NCI-H1092 treated with DMSO at 0.1 percent for 48 hours (cell line): ENCODE results near the gene ZNF385A.

Source experiments
- DNase-seq: peaks from one replicate; lab custom pipeline; 2025; lab: John Stamatoyannopoulos, UW

Gene ZNF385A

GRCh38 chr12:54415221-54415929, 30.8 kb upstream of the ZNF385A start:
- DNase-seq: no peak

DNA sequence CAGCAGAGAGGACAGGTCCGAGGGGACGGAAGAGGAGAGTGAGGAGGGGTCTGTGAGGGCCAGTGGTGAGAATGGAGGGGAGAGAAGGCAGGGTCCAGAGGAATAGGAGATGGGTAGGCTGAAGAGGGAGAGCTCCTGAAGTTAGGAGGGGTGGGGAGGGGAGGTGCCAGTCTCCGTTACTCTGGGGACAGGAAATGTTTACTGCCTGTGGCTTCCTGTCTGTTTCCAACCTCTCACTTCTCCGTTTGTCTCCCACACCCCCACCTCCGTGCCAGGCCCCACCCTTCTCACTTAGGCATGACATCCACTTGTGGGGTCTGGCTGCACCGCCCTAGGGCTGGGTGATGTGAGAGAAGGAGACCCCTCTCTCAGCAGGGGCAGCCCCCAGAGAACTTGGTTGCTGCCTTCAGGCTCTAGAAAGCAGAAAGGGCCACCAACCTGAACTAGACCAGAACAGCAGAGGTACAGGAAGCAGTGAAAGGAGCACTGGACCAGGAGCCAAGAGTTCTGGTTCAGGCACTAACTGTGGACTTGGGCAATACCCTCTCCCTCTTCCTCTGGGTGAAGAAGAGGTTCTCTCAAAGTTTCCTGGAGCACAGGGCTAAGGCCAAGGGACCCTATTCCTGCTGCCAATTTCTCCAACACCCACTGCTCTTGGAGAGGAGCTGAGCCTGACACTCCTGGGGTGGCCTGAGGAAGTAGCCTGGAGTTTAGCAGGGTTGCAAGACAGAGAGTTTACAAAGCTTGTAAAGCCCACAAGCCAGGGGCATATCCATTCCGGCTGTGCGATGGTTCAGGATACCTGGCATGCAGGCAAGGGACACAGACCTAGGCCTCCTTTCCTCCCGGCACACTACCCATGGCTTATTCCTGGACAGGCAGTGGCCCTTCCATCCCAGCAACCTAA, 29.0 kb upstream of the ZNF385A start:
- DNase-seq: no peak

GRCh38 chr12:54412786-54413185, 28.3 kb upstream of the ZNF385A start:
- DNase-seq: no peak

DNA sequence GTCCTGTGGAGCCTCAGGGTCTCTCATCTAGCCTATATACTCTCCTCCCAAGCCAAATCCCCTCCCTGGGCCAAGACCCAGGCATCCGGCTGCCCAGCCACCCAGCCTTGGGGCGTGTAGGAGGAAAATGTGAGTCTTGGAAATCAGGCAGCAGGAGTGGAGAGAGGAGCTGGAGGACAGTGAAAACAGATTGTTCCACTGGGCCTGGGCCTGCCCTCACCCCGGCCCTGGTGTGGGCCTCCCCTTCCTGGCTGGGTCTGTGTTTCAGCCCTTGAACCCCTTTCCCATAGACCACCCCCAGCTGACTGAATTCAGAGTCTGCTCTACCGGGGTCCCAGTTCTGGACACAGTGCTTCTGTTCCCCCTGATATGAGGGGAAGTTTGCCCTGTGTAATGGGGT, 27.8 kb upstream of the ZNF385A start:
- DNase-seq: no peak

DNA sequence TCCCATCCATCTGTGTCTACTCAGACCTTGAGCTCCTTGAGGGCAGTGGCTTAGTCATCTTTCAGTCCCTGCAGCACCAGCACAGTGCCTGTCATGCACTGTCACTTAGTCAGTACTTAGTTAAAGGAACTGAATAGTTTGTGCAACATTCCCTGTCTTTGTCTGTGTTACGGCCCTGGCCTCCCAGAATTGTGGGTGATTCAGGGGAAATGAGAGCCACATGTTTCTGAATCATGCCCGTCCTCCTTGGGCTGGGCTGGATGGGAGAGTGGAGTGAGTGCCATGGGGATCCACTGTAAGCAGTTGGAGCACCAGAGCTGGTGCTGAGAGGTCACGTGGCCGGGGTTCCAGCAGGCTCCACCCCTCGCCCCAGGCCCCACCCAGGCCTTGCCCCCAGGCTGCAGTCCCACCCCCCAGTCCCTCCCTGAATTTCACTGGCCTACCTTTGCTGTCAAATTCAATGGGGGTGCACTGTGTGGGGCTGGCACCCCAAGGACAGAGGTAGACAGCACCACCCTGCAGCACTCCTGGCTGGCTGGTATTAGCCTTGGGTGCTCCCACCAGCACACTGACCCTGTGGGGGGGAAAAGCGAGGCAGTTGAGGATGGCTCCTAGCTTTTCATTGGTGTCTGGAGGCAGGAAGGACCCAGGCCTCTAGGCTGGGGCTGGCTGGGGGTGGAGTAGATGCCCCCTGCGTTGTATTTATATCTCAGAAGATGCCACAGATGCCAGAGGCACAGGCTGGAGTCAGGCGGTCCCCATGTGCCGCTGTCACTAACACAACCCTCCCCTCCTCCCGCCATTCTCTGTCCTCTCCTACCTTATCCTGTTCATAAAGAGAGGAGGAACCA, 27.1 kb upstream of the ZNF385A start:
- no peak for DNase-seq

DNA sequence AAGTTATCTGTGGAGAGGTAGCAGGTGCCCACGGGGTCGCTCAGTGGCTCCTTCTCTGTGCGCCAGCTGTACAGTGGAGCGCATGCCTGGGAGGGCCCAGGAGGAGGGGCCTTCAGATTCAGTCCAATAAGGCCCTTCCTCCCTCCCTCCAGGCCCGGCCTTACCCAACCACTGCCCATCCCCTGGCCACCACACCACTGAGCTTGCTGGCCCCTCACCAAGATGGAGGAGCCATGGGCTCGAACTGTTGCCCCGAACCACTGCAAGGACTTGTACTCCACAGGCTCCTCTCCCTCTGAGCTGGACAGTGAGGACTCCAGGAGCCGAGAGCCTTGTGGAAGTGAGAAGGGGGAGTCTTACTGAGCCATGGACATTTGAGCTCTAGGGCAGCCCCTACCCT, 24.7 kb upstream of the ZNF385A start:
- DNase-seq: no peak

- DNase-seq: no peak
Observed at GRCh38 chr12:54407183-54407905, 22.8 kb upstream of the ZNF385A start.

DNA sequence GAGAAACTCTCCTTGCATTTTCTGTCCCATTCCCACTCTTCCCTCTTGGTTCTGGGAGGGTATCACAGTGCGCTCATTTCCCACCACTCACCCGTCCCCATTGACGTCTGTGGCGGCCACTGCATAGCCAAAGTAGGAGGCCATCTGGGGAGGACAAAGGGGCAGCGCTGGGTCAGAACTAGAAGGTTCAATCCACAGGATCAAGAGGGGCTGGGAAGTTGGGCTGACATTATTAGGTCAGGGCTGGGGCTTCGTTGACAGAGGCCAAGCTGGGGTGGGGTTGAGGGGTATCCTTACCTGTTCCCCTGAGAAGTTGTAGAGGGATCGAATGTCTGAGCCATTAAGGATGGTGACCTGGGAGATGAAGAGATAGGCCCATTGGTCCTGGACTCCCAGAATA, 21.0 kb upstream of the ZNF385A start:
- no peak for DNase-seq

GRCh38 chr12:54405106-54405505, 20.6 kb upstream of the ZNF385A start:
- DNase-seq: no peak

GRCh38 chr12:54404061-54405004, 19.8 kb upstream of the ZNF385A start:
- DNase-seq: peak; percentile 71

- no peak for DNase-seq
Observed at GRCh38 chr12:54401119-54401518, 16.6 kb upstream of the ZNF385A start.

DNA sequence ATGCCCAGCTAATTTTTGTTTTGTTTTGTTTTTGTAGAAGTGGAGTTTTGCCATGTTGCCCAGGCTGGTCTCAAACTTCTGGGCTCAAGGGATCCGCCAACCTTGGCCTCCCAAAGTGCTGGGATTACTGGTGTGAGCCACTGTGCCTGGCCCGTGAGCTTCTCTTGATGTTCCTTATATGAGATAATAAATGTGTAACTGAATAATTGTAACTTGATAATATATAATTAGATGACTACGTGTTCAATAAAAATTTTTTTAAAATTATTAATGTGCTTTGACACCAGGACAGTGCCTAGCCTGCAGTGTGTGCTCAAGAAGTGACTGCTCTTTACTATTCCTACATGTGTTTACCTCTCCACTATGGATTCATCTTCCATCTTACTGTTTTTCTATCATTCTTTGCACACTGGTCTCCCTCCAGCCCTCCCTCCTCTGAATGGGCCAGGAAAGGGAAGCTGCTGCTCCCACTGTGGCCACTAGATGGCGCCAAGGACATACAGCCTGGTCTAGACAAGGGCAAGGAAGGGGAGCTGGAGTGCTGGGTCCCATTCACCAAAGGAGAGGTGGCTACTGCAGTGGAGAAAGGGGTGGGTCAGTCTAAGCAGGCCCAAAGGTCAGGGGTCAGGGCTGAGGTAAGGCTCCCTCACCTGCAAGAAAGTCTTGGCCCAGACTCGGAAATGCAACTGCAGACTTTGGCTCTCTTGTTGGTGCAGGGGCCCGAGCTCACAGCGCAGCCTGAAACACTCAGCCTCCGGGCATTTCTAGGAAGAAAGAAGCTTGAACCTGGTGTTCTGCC, 14.7 kb upstream of the ZNF385A start:
- peak; percentile 86 for DNase-seq

GRCh38 chr12:54398218-54398617, 13.7 kb upstream of the ZNF385A start:
- DNase-seq: no peak

GRCh38 chr12:54397157-54397556, 12.6 kb upstream of the ZNF385A start:
- DNase-seq: no peak

DNA sequence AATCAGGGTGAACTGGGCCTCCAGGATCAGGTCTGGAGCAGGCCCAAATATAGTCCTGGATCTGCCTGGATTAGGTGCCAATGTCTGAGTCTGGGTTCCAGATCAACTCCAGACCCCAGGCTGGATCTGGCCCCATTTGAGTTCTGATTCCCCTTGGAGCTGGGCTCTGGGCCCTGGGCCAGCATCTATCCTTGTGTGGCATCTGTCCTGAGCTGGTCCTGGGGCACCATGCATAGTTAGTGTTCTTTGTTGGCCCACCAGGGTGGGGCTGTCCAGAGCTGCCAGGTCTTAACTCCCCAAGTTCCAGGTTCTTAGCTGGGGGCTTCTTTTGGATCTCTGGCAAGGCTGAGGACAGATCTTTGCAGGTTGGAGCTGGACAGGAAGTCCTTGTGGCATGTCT, 11.0 kb upstream of the ZNF385A start:
- no peak for DNase-seq

- no peak for DNase-seq
Observed at GRCh38 chr12:54394986-54395385, 10.5 kb upstream of the ZNF385A start.

- DNase-seq: peak; percentile 54
Observed at GRCh38 chr12:54394281-54394719, 9.8 kb upstream of the ZNF385A start.

DNA sequence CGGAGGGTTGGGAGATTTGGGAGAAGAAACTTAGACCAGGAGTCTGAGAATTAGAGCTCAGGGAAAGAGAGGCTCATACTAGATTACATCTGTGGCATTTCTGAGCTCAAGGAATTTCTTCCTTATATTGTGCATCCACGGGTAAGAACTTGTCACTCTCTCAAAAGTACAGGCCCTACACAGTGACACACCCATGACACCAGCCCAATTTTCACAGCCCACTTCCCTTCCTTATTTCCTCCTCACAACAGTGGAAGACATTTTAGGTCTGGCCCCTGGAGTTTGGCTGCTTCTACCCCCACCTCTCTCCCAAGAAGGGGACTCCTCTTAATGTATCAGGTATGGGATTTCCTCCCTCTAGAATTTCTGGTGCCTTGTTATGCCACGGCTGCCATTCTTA, 9.2 kb upstream of the ZNF385A start:
- DNase-seq: no peak

DNA sequence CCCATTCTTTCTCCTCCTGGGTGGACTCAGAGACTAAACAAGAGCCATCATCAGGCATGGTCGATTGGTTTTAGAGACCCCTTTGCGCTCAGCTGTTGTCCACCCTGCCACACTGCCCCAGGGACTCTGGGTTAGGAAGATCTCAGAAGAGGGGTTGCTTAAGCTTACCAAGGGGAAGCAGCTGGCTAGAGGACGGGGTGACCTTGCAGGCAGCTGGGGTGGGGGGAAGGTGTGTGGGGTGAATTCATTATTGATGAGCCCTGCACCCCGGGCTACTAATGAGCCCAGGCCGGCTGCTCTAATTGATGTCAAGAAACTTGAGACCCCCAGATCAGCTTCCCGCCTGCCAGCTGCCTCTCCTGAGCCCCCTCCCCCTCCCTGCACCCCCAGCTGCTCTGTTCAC, 8.7 kb upstream of the ZNF385A start:
- peak; percentile 42 for DNase-seq
